ENCODE results near the gene CRELD2.

The CRELD2 gene

GRCh38 chr22:49929211-49929979, 11.0 kb downstream of the CRELD2 start:
- TF ChIP-seq CTCF (IDR thresholded peaks at IDR 0.05): peak; percentile 94
- peak overlapping the region; percentile 90 for H3K27ac ChIP-seq
- H3K36me3 ChIP-seq: no peaks in the 10 kb centered on the region
- H3K4me3 ChIP-seq (ENCODE audit: low read depth in 1 of 2, low read length in 1 of 2): peak overlapping the region; percentile 4 to 41
- no peaks in the 10 kb centered on the region for H3K9me3 ChIP-seq
- peaks cover 60 to 63% of the 10 kb centered on the region in 2 experiments for H3K4me1 ChIP-seq (ENCODE audit: control insufficient read depth in 1 of 2, insufficient read depth in 1 of 2, low read depth in 1 of 2, low read length in 1 of 2)
- peaks cover 11% of the 10 kb centered on the region for H3K27me3 ChIP-seq

- Histone ChIP-seq H3K9me3 (no peaks in the 10 kb centered on the region), H3K4me1 (ENCODE audit: control insufficient read depth in 1 of 2, insufficient read depth in 1 of 2, low read depth in 1 of 2, low read length in 1 of 2) (peaks cover 61 to 67% of the 10 kb centered on the region in 2 experiments), H3K27ac (peak overlapping the region; percentile 90), H3K27me3 (peaks cover 11% of the 10 kb centered on the region), H3K4me3 (ENCODE audit: low read depth in 1 of 2, low read length in 1 of 2) (peak overlapping the region; percentile 4 to 41), H3K36me3 (no peaks in the 10 kb centered on the region)
- no peak for TF ChIP-seq CTCF (IDR thresholded peaks at IDR 0.05)
Observed at GRCh38 chr22:49929994-49930575, 11.7 kb downstream of the CRELD2 start.

GRCh38 chr22:49930596-49931412, 12.4 kb downstream of the CRELD2 start:
- peaks cover 54 to 61% of the 10 kb centered on the region in 2 experiments for H3K4me1 ChIP-seq (ENCODE audit: control insufficient read depth in 1 of 2, insufficient read depth in 1 of 2, low read depth in 1 of 2, low read length in 1 of 2)
- peaks cover 11% of the 10 kb centered on the region for H3K27me3 ChIP-seq
- peak; percentile 78 for TF ChIP-seq CTCF (IDR thresholded peaks at IDR 0.05)
- peak overlapping the region; percentile 29 to 42 for H3K4me3 ChIP-seq (ENCODE audit: low read depth in 1 of 2, low read length in 1 of 2)
- no peaks in the 10 kb centered on the region for H3K9me3 ChIP-seq
- peak overlapping the region; percentile 90 for H3K27ac ChIP-seq
- H3K36me3 ChIP-seq: no peaks in the 10 kb centered on the region

- TF ChIP-seq CTCF (IDR thresholded peaks at IDR 0.05): no peak
- peak overlapping the region; percentile 76 to 96 for H3K4me3 ChIP-seq (ENCODE audit: low read depth in 1 of 2, low read length in 1 of 2)
- no peaks in the 10 kb centered on the region for H3K36me3 ChIP-seq
- peaks cover 16% of the 10 kb centered on the region for H3K27me3 ChIP-seq
- H3K27ac ChIP-seq: peak overlapping the region; percentile 98
- H3K4me1 ChIP-seq (ENCODE audit: control insufficient read depth in 1 of 2, insufficient read depth in 1 of 2, low read depth in 1 of 2, low read length in 1 of 2): peaks cover 62 to 67% of the 10 kb centered on the region in 2 experiments
- H3K9me3 ChIP-seq: no peaks in the 10 kb centered on the region
Observed at GRCh38 chr22:49933236-49934159, 15.1 kb downstream of the CRELD2 start.
